Cortex of kidney (tissue), 1 donor: ENCODE data around the gene SAPCD1.
"Not testable (repeated sequence)": the region's sequence is repeated elsewhere in the genome, so short reads cannot be mapped to it uniquely, and the experiment has no call there.

Experiments
- DNase-seq: peaks from one replicate; lab custom pipeline; 2025; lab: John Stamatoyannopoulos, UW

The SAPCD1 gene

DNA sequence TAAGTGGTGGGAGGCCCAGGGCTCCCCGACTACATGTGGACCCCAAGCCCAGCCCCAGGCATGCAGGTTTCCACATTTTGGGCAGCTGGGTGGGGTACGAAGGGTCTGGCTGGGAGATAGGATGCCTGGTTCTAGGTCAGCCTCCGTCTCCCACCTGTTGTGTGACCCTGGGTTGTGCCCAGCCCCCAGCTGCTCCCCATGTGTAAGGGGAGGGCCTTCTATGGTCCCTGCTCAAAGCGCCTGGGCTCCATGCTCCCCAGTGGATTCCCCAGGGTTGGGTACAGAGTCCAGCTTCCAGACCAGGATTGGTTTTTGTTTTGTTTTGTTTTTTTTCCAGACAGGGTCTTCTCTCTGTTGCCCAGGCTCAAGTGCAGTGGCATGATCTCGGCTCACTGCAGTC, 15.7 kb downstream of the SAPCD1 start:
- DNase-seq = no peak

GRCh38 chr6:31778999-31779885, 16.8 kb downstream of the SAPCD1 start:
- DNase-seq = no peak

DNA sequence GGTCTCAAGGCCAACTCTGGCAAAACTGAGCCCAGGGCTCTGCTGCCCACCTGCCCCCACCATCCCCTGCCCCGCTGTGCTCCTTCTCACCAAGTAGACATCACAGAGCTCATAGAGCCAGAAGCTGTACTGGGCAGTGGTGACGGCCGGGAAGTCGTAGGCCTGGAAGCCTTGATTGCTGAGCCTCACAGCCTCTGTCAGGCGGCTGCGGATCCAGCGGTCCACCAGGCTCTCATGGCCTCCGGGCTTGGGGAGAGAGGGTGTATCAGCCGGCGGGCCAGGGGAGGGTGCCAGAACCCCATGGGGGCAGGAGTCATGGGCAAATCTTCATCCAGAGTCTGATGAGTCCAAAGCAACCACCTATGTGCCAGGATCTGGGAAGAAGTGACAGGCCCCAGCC, 17.5 kb downstream of the SAPCD1 start:
- no peak for DNase-seq

DNA sequence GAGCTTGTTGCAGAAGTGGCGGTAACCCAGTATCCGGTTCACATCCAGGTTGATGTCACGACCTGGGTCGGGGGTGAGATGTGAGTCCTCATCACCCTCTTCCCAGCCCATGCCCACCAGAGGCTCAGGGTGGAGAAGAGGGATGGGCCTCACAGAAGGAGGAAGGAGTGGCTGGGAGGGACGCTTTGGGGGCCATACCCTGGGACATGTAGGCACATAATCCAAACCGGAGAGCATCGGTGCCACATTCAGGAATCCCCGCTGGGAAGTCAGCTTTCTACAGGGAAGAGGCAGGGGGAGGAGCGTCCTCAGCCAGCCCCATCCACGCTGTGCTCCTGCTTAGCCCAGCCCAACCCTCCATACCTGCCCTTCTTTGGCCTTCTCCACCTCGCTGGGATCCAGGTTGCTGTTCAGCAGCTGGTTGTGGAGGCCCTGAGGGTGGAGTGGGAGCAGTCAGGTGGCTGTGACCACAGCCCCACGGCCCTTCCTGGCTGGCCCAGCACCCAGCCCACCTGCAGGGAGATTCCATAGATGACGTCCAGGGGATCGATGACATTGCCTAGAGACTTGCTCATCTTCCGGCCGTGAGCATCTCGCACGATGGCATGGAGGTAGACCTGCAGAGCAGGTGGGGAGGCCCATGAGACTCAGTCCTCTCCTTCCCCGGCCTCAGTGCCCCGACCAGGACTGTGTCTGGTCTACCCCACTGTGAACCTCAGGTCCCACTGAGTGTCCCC, 18.2 kb downstream of the SAPCD1 start:
- DNase-seq = no peak

GRCh38 chr6:31781244-31782125, 19.0 kb downstream of the SAPCD1 start:
- no peak for DNase-seq

- DNase-seq = no peak
Observed at GRCh38 chr6:31782126-31782855, 19.8 kb downstream of the SAPCD1 start.

DNA sequence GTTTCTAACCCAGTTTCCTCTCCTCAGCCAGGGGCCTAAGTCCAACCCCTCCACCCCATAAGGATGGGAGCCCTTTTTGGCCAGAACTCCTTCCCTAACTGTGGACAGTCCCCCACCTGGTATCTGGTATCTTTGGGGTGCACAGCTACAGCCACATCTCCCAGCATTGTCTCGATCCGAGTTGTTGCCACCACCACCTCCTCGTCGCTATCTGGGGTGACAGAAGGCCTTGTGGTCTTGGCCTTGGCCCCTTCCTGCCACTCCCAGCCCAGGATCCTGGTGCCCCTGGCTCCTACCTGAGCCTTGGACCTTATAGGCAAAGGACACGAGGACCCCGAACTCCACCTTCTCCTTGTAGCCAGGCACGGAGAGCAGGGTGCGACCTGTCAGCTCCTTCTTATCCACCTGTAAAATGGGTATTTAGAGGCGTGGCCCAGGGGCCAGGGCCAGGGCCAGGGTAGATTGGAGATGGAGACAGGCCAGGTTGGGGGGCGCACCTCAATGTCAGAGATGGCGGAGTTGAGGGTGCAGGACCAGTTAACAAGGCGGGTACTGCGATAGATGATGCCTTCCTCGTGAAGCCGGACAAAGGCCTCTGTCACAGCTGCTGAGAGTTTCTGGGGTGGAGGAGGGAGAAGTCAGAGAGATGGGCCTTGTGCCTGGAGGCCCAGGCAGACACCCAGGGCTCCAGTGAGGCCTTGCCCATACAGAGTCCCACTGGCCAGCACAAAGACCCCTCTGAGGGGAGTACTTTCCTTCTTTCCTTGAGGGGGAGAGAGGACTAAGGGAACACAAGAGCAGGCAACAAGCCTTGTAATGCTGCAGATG, 21.9 kb downstream of the SAPCD1 start:
- DNase-seq = no peak

DNA sequence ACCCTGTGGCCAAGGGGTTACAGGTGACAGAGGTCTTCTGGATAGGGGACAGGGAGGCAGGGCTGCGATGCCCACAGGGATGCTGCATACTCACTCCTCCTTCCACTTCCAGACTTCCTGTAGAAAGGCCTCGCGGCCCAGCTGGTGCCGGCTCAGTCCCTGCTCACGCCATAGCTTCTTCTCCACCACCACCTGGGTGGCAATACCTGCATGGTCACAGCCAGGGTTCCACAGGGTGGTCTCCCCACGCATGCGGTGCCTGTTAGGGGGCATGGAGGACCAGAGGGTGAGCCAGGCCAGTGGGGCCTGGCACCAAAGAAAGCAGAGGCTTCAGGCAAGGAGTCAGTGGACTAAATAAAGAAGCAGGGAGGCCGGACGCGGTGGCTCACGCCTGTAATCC, 23.0 kb downstream of the SAPCD1 start:
- no peak for DNase-seq

GRCh38 chr6:31791324-31792089, 29.1 kb downstream of the SAPCD1 start:
- DNase-seq = no peak

GRCh38 chr6:31792090-31792374, 29.6 kb downstream of the SAPCD1 start:
- no peak for DNase-seq

- no peak for DNase-seq
Observed at GRCh38 chr6:31792761-31793171, 30.3 kb downstream of the SAPCD1 start.

DNA sequence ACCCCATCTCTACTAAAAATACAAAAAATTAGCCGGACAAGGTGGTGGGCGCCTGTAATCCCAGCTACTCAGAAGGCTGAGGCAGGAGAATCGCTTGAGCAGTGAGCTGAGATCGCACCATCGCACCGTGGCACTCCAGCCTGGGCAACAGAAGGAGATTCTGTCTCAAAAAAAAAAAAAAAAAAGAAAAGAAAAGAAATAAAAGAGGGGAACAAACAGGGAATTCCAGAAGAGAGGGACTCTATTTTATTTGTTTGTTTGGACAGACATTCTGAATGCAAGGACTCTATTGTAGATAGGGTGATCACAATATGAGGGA, 31.4 kb downstream of the SAPCD1 start:
- DNase-seq = not testable (repeated sequence)

GRCh38 chr6:31794294-31794865, 31.9 kb downstream of the SAPCD1 start:
- no peak for DNase-seq

- no peak for DNase-seq
Observed at GRCh38 chr6:31794866-31795615, 32.6 kb downstream of the SAPCD1 start.

GRCh38 chr6:31795616-31796298, 33.3 kb downstream of the SAPCD1 start, which contains the start of gene VARS1:
Gene VARS1, minus strand, starts transcription at chr6:31795752. Its CDS starts 535 bp downstream, at chr6:31795217.
- DNase-seq = no peak

DNA sequence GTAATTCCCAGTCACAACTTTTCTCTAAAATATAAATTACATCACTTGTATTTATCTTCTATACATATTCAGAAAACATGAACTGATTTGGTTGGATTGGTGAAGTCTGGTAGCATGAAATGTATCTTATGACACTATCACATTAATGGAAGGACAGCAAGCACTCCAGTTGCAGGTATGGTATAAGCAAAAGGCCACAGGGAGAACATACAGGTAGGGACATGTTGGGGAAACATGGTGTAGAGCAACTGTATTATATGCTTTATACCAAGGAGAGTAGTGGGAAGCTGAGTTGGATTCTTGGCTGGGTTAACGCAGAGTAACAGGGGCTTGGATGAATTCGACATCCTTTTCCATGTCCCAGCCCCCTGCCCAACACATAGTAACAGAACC, 34.5 kb downstream of the SAPCD1 start:
- no peak for DNase-seq

GRCh38 chr6:31797588-31797987, 35.1 kb downstream of the SAPCD1 start:
- DNase-seq = no peak

- no peak for DNase-seq
Observed at GRCh38 chr6:31799781-31800180, 37.3 kb downstream of the SAPCD1 start.
